Hepatocyte (in vitro differentiated cells): Measurements from ENCODE around the gene LPCAT3. TPM values are rescaled to one million over a fixed set of nuclear protein-coding genes. Genes with fewer than 3 reads are reported as not detected.
"Not testable (repeated sequence)": the region's sequence is repeated elsewhere in the genome, so short reads cannot be mapped to it uniquely, and the experiment has no call there.

Experiments used
- DNase-seq: peaks from one replicate; pipeline ENCODE4 v3.0.0-alpha.2; 2016; ENCODE audit warnings: low spot score
- H2AFZ ChIP-seq: fragments of 200-600 bp; sonication (generic); 2 replicates; pipeline ENCODE4 v1.6.0; 2016; ENCODE audit warnings: antibody characterized with exemption, mild to moderate bottlenecking
- H3K27ac ChIP-seq: fragments of 200-600 bp; sonication (generic); 2 replicates; pipeline ENCODE4 v1.5.1; 2016; ENCODE audit warnings: mild to moderate bottlenecking
- H3K27me3 ChIP-seq: fragments of 200-600 bp; sonication (generic); 2 replicates; pipeline ENCODE4 v1.6.1; 2016
- H3K36me3 ChIP-seq: fragments of 200-600 bp; sonication (generic); replicated peaks from 2 replicates; pipeline ENCODE4 v1.5.1; 2016; ENCODE audit warnings: low read depth; ENCODE audit not compliant: insufficient read depth
- H3K4me1 ChIP-seq: fragments of 200-600 bp; sonication (generic); 2 replicates; pipeline ENCODE4 v1.5.1; 2016; ENCODE audit warnings: mild to moderate bottlenecking, moderate library complexity; ENCODE audit not compliant: insufficient read depth
- H3K4me2 ChIP-seq: fragments of 200-600 bp; sonication (generic); 2 replicates; pipeline ENCODE4 v1.6.0; 2016
- H3K4me3 ChIP-seq: fragments of 200-600 bp; sonication (generic); 2 replicates; pipeline ENCODE4 v1.5.1; 2016; ENCODE audit warnings: mild to moderate bottlenecking
- H3K79me2 ChIP-seq: fragments of 200-600 bp; sonication (generic); 2 replicates; pipeline ENCODE4 v1.6.0; 2017; ENCODE audit warnings: mild to moderate bottlenecking
- H3K9me2 ChIP-seq: fragments of 200-600 bp; sonication (generic); replicated peaks from 2 replicates; pipeline ENCODE4 v1.6.0; 2017; ENCODE audit warnings: mild to moderate bottlenecking; ENCODE audit not compliant: insufficient read depth
- H3K9me3 ChIP-seq: fragments of 200-600 bp; sonication (generic); 2 replicates; pipeline ENCODE4 v1.5.1; 2016; ENCODE audit warnings: low read depth, mild to moderate bottlenecking
- H4K20me1 ChIP-seq: fragments of 200-600 bp; sonication (generic); 2 replicates; pipeline ENCODE4 v1.6.0; 2016; ENCODE audit warnings: mild to moderate bottlenecking; ENCODE audit not compliant: insufficient read depth, poor library complexity, severe bottlenecking
- EZH2 ChIP-seq: fragments of 200-600 bp; sonication (generic); IDR thresholded peaks from 2 replicates; pipeline ENCODE4 v1.6.1; 2016; ENCODE audit warnings: antibody characterized with exemption, mild to moderate bottlenecking, borderline replicate concordance
- EZH2phosphoT487 ChIP-seq: fragments of 200-600 bp; sonication (generic); IDR thresholded peaks from one replicate; pipeline ENCODE4 v1.6.1; 2018; ENCODE audit warnings: antibody characterized with exemption, mild to moderate bottlenecking, low read depth, moderate library complexity; ENCODE audit not compliant: unreplicated experiment, severe bottlenecking
- WGBS: methylation state at CpG from one replicate; pipeline ENCODE4 v1.1.6; 2016; ENCODE audit warnings: low lambda C conversion rate; ENCODE audit errors: missing lambda C conversion rate; 5-methylcytosine and 5-hydroxymethylcytosine counted together
- polyA plus RNA-seq: library from polyadenylated mRNA; unstranded; fragments of >200 nt; fragmentation: Nextera tagmentation; extraction: Ambion mirVana; gene quantifications from 2 replicates; pipeline ENCODE4 v1.2.1, GENCODE V29; 2016
- total RNA-seq: library from RNA; depleted of rRNA; stranded (reverse); fragments of >200 nt; gene quantifications from 2 replicates; pipeline ENCODE4 v1.2.3, GENCODE V29; 2014
- TF ChIP-seq, protein P1 (sequence below): fragments of 200-600 bp; sonication (generic); IDR thresholded peaks from 2 replicates; pipeline ENCODE4 v1.5.1; 2016; ENCODE audit warnings: antibody characterized with exemption, mild to moderate bottlenecking; ENCODE audit not compliant: poor library complexity

The LPCAT3 gene
- total and polyA plus RNA-seq, 2 experiments from 2014 or later, result 78.6 to 119 TPM

DNA sequence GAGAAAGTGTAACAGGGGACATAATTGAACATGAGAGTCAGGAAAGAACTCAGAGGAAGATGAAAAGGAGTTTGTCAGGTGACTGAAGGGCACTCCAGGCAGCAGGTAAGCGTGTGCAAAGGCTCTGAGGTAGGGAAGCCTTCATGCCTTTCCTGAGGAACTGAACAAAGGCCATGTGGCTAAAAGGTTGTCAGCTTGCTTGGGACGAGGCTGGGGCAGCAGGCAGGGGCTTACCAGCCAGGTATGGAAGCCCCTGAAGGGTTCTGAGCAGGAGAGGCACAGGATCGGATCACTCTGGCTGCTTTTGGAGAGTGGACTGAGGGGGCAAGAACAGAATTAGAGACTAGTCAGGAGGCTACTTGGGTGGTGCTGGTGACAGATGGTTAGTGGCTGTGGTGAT, 5.2 kb downstream of the LPCAT3 start:
- no peak for DNase-seq
- Histone ChIP-seq H2AFZ (no peak overlapping the region), H3K9me3 (no peaks in the 10 kb centered on the region), H3K4me3 (no peak overlapping the region), H4K20me1 (peaks cover 5% of the 10 kb centered on the region), H3K36me3 (no peaks in the 10 kb centered on the region), H3K27ac (peak overlapping the region; percentile 55), H3K4me2 (no peak overlapping the region), H3K27me3 (no peaks in the 10 kb centered on the region), H3K79me2 (peaks cover 78% of the 10 kb centered on the region), H3K4me1 (peaks cover 12% of the 10 kb centered on the region), H3K9me2 (no peaks in the 10 kb centered on the region)
- TF ChIP-seq, protein P1, sequence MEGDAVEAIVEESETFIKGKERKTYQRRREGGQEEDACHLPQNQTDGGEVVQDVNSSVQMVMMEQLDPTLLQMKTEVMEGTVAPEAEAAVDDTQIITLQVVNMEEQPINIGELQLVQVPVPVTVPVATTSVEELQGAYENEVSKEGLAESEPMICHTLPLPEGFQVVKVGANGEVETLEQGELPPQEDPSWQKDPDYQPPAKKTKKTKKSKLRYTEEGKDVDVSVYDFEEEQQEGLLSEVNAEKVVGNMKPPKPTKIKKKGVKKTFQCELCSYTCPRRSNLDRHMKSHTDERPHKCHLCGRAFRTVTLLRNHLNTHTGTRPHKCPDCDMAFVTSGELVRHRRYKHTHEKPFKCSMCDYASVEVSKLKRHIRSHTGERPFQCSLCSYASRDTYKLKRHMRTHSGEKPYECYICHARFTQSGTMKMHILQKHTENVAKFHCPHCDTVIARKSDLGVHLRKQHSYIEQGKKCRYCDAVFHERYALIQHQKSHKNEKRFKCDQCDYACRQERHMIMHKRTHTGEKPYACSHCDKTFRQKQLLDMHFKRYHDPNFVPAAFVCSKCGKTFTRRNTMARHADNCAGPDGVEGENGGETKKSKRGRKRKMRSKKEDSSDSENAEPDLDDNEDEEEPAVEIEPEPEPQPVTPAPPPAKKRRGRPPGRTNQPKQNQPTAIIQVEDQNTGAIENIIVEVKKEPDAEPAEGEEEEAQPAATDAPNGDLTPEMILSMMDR, result no peak
- no peak for TF ChIP-seq EZH2phosphoT487
- no peak for TF ChIP-seq EZH2
- 91% methylated on average over 3 of the region's 3 CpGs for WGBS

DNA sequence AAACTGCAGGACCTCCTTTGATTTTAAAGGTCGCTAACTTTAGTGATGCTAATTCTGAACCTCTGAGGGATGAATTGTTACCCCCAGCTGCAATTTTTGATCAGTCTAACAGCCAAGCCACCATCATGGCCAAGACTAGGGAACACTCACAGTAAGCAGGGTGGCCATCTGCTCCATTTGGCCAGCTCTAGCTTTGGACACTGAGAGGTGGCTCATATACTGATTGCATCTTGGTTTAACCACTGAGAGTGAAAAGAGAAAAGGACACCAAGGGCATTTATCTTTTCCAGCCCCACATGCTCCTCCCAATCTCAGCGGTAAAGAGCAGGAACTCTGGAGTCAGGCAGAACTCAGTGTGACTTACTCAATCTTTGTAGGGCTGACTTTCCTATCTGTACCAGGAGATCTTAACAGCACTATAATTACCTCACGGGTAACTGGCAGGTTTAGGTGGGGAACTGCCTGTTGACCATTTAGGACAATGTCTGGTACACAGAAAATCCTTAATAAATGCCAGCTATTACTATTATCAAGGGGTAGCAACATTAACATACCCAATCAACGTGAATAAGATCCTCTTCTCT, 6.2 kb downstream of the LPCAT3 start:
- TF ChIP-seq EZH2phosphoT487 (no peak), EZH2 (no peak)
- TF ChIP-seq, protein P1, result no peak
- no peak for DNase-seq
- H3K27me3 ChIP-seq, result no peaks in the 10 kb centered on the region
- no peak overlapping the region for H2AFZ ChIP-seq
- H3K27ac ChIP-seq, result peak overlapping the region; percentile 55
- 59% methylated on average over 4 of the region's 4 CpGs for WGBS
- no peak overlapping the region for H3K4me3 ChIP-seq
- H3K36me3 ChIP-seq, result no peaks in the 10 kb centered on the region
- peak overlapping the region; percentile 20 for H3K4me2 ChIP-seq
- H3K9me2 ChIP-seq, result no peaks in the 10 kb centered on the region
- peaks cover 82% of the 10 kb centered on the region for H3K79me2 ChIP-seq
- peaks cover 5% of the 10 kb centered on the region for H4K20me1 ChIP-seq
- no peaks in the 10 kb centered on the region for H3K9me3 ChIP-seq
- peaks cover 8% of the 10 kb centered on the region for H3K4me1 ChIP-seq

DNA sequence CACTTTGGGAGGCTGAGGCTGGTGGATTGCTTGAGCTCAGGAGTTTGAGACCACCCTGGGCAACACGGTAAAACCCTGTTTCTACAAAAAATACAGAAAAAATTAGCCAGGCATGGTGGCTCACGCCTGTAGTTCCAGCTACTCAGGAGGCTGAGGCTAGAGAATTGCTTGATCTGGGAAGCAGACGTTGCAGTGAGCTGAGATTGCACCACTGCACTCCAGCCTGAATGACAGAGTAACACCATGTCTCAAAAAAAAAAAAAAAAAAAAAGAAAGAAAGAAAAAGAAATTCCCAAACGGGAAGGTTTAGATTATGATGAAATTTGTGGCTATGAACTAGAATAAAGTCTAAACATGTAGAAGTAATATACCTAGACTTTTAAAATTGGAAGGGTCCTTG, 6.9 kb downstream of the LPCAT3 start:
- not testable (repeated sequence) for H4K20me1 ChIP-seq, H3K27me3 ChIP-seq, H3K36me3 ChIP-seq, H3K4me1 ChIP-seq, H3K27ac ChIP-seq, H3K9me2 ChIP-seq, H3K4me2 ChIP-seq, DNase-seq, H2AFZ ChIP-seq, H3K9me3 ChIP-seq, H3K4me3 ChIP-seq
- WGBS, result 88% methylated on average over 4 of the region's 4 CpGs
- peaks cover 81% of the 10 kb centered on the region for H3K79me2 ChIP-seq

DNA sequence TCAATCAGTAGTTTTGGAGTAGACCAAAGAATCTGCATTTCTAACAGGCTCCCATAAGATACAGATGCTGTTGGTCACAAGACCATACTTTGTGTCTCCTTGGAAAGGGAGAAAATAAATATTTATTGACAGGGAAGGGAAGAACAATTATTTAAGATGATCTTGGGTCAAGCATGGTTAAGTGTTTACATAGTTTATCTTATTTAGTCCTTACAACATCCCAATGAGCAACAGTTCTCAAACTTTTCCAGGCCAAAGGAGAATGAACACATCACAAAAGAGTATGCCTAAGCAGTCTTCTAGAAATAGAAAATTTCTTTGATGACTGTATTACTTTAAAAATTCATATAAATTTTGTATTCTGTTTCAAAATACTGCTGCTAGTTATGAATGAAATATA, 8.8 kb downstream of the LPCAT3 start:
- no peaks in the 10 kb centered on the region for H3K27me3 ChIP-seq
- H3K27ac ChIP-seq, result no peak overlapping the region
- H3K4me1 ChIP-seq, result peaks cover 3% of the 10 kb centered on the region
- peaks cover 5% of the 10 kb centered on the region for H4K20me1 ChIP-seq
- TF ChIP-seq EZH2, result no peak
- H3K9me2 ChIP-seq, result no peaks in the 10 kb centered on the region
- no peaks in the 10 kb centered on the region for H3K9me3 ChIP-seq
- H3K79me2 ChIP-seq, result peaks cover 77% of the 10 kb centered on the region
- DNase-seq, result no peak
- H3K36me3 ChIP-seq, result no peaks in the 10 kb centered on the region
- no peak overlapping the region for H3K4me3 ChIP-seq
- H3K4me2 ChIP-seq, result no peak overlapping the region
- H2AFZ ChIP-seq, result no peak overlapping the region
